Suppressor macrophage (primary cell): ENCODE measurements around the gene STXBP5L.
A peak's percentile ranks its signal among the peaks of the same experiment; 100 is the strongest.
"Not testable (repeated sequence)": the region's sequence is repeated elsewhere in the genome, so short reads cannot be mapped to it uniquely, and the experiment has no call there.

Experiments
- DNase-seq, 4 experiments: peaks; one replicate each; pipeline ENCODE4 v3.0.0-alpha.2; 2020 to 2022

The STXBP5L gene

DNA sequence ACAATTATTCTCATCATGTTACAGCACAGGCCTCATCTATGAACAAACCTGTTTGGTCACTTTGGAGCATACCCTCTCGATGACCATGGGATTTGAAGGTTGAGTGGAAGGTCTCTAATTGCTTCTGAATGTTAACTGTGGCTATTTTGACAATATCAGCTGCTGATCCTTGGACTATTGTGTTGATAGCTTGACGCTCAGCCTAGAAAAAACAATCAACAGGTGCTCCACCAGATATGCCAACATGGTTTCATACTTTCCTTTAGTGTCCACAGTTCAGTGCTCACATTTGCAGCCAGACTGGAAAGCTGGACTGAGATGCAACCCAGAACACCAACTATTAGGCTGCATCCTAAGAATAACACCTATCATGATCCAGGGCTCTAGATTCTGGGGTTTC, 528.1 kb downstream of the STXBP5L start:
- no peak for DNase-seq

DNA sequence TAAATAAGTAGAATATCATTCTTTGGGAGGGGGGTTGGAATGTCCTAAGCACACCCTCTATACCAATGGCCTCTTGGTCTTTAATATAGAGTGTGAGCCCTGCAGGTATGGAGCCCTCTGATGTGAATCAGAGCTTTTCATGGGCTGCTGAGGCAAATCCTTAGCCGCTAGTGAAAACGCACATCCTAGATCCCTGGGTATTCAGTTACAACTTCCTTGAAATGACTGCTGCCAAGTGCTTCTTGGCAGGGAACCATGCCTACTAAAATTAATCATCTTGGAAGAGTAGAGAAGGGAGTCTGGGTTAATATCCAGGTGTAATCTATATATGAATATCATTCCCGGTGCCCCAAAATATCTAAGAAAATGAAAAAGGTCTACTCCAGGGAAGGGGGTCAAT, 528.6 kb downstream of the STXBP5L start:
- no peak for DNase-seq

GRCh38 chr3:121443456-121443855, 535.5 kb downstream of the STXBP5L start:
- peak in 2 of 4 experiments; percentile 3 to 8 for DNase-seq

- DNase-seq, result not testable (repeated sequence)
Measured at GRCh38 chr3:121451752-121452151, 543.7 kb downstream of the STXBP5L start.

DNA sequence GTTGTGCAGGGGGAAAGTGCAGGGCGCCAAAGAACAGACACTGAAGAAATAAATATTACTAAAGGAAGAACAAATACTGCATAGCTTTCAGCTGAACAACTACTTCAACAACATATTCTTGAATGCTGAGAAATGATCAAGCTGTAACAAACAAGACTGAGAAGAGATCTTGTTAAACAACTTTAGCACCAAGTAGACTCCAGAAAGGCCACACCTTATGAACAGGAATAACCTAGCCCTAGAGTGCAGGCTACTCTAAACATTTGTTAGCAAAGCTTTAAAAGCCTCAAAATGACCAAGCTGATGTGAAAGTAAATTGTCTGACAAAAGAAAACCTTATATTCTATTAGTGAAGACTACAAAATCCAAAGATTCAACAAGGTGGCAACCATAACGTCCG, 554.6 kb downstream of the STXBP5L start:
- DNase-seq, result no peak

DNA sequence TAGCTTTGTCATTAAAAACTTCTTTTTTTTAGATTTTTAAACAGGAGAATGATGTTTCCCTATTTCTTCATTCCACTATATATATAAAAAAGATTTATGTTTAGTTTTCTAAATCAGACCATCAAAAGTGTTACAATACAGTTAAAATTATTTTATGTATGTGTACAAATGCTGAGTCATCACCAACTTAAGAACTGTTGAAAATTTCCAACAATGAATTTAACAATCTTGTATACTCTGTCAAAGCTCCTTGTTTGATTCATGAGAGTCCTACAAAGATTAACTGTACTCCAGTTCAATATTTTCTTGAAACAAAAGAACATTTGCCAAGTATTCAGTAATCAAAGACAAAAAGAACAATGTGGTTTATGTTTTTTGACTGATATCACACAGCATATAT, 555.7 kb downstream of the STXBP5L start:
- DNase-seq, result no peak

GRCh38 chr3:121467085-121467484, 559.1 kb downstream of the STXBP5L start:
- DNase-seq, result no peak

DNA sequence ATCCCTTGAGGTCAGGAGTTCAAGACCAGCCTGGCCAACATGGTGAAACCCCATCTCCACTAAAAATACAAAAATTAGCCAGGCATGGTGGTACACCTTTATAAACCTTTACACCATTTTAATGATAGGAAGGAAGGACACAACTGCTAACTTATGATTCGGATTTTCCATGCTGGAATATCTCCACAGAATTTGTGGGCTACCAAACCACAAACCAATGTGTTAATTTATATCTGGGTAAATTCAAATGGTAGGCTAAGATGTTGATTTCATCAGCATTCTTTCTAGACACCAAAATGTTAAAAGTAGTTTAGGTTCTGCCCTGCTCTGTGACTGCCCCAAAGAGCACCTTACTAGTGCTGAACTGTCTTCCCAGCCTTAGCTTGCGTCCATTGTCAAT, 565.0 kb downstream of the STXBP5L start:
- DNase-seq, result no peak
